ENCODE measurements around the gene SLC39A9. TPM values are rescaled to one million over a fixed set of nuclear protein-coding genes. Genes with fewer than 3 reads are reported as not detected.

The SLC39A9 gene
- total and polyA plus RNA-seq, 2 of the 4 experiments (the other 2 are of a cell fraction) = 41.4 to 168 TPM

- in situ Hi-C loops (cut with MboI; ENCODE audit: low sequenced_read_pairs) (no loop called here), dilution Hi-C loops (cut with HindIII; ENCODE audit: low sequenced_read_pairs, unreplicated experiment) (no loop called here), intact Hi-C loops (cut with micrococcal nuclease) (no loop called here)
- Histone ChIP-seq H2BK120ac (ENCODE audit: low read depth, low read length) (no peak overlapping the region), H4K20me1 (ENCODE audit: insufficient read depth, low read length) (no peaks in the 10 kb centered on the region), H3K9ac (ENCODE audit: low read depth, low read length) (no peak overlapping the region), H3K18ac (ENCODE audit: low read depth, low read length) (no peak overlapping the region), H3K79me1 (ENCODE audit: low read depth in 1 of 2, low read length in 2 of 2) (no peaks in the 10 kb centered on the region), H3K36me3 (ENCODE audit: control insufficient read depth, insufficient read depth, low read length) (no peaks in the 10 kb centered on the region), H3K4me1 (ENCODE audit: control insufficient read depth, insufficient read depth, low read length) (no peaks in the 10 kb centered on the region), H4K5ac (ENCODE audit: low read depth, low read length) (no peak overlapping the region), H3K4me3 (ENCODE audit: insufficient read depth, low read depth, low read length) (no peak overlapping the region), H3K4me2 (ENCODE audit: low read depth, low read length) (no peak overlapping the region), H2AFZ (replicated peaks; ENCODE audit: low read length, poor library complexity) (no peak overlapping the region), H3K23ac (ENCODE audit: low read depth, low read length) (no peak overlapping the region), H2AK5ac (ENCODE audit: low read depth, low read length) (no peak overlapping the region), H3K14ac (replicated peaks; ENCODE audit: low read depth, low read length) (no peak overlapping the region), H2BK20ac (ENCODE audit: low read depth, low read length) (no peak overlapping the region), H2BK5ac (ENCODE audit: low read depth, low read length, poor library complexity, severe bottlenecking) (no peak overlapping the region), H4K8ac (ENCODE audit: low read depth in 2 of 2, low read length in 2 of 2) (no peak overlapping the region), H3K9me3 (ENCODE audit: control insufficient read depth, insufficient read depth, low read length) (no peaks in the 10 kb centered on the region), H3K27ac (ENCODE audit: insufficient read depth, low read length) (no peak overlapping the region), H3K9me1 (ENCODE audit: insufficient read depth, low read length) (no peaks in the 10 kb centered on the region), H4K91ac (ENCODE audit: insufficient read depth, low read depth, low read length) (no peak overlapping the region), H3K27me3 (ENCODE audit: control insufficient read depth, insufficient read depth, low read length) (peaks cover 72% of the 10 kb centered on the region), H3K56ac (ENCODE audit: extremely low read depth, insufficient read depth, low read length) (no peak overlapping the region), H2AK9ac (replicated peaks; ENCODE audit: low read depth, low read length, poor library complexity) (no peak overlapping the region), H3K4ac (ENCODE audit: low read depth, low read length) (no peak overlapping the region), H2BK15ac (ENCODE audit: low read depth, low read length) (no peak overlapping the region)
- ATAC-seq (ENCODE audit: low read depth) (no peak), DNase-seq (no peak)
- CTCF ChIA-PET = no interaction called here
- BruUV-seq (replicated peaks) = no TSS peak
- POLR2A ChIA-PET (ENCODE audit: unreplicated experiment) = no interaction called here
- TF ChIP-seq CHD1 (IDR thresholded peaks at IDR 0.05; ENCODE audit: low read depth, low read length) (no peak), RAD21 (IDR thresholded peaks at IDR 0.05; ENCODE audit: low read length) (no peak), RFX5 (IDR thresholded peaks at IDR 0.05; ENCODE audit: low read depth, low read length) (no peak), MAZ (IDR thresholded peaks at IDR 0.05; ENCODE audit: borderline replicate concordance, low read depth, low read length) (no peak), BHLHE40 (IDR thresholded peaks at IDR 0.05; ENCODE audit: low read depth, low read length) (no peak), SMC3 (IDR thresholded peaks at IDR 0.05; ENCODE audit: low read depth, low read length) (no peak), ELK1 (IDR thresholded peaks at IDR 0.05; ENCODE audit: borderline replicate concordance, low read depth, low read length) (no peak), CEBPB (IDR thresholded peaks at IDR 0.05; ENCODE audit: low read depth, low read length) (no peak), FOS (IDR thresholded peaks at IDR 0.05; ENCODE audit: low read depth, low read length) (no peak)
- TF ChIP-seq, protein P1, sequence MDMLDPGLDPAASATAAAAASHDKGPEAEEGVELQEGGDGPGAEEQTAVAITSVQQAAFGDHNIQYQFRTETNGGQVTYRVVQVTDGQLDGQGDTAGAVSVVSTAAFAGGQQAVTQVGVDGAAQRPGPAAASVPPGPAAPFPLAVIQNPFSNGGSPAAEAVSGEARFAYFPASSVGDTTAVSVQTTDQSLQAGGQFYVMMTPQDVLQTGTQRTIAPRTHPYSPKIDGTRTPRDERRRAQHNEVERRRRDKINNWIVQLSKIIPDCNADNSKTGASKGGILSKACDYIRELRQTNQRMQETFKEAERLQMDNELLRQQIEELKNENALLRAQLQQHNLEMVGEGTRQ (IDR thresholded peaks at IDR 0.05; ENCODE audit: low read depth, low read length) = no peak
- 30% methylated on average over 2 of the region's 3 CpGs; no CpG with 5 or more reads in 1 of the 2 experiments for WGBS, 2 experiments (ENCODE audit: extremely low coverage in 2 of 2, insufficient read length in 1 of 2)
Measured at GRCh38 chr14:69491193-69491592, 92.7 kb downstream of the SLC39A9 start.
